ENCODE data around the gene OSBPL3. TPM values are rescaled to one million over a fixed set of nuclear protein-coding genes. Genes with fewer than 3 reads are reported as not detected.

The OSBPL3 gene
- total RNA-seq (1 to 10 TPM; 1.1 to 8.4 (median 3.4) TPM), polyA plus RNA-seq (1 to 10 TPM; 1.7 to 3.5 (median 1.8) TPM)
- long read RNA-seq, donor 1 = 0 reads
- long read RNA-seq, donor 2 = 0 reads
- long read RNA-seq, donor 3 = 0 reads
- long read RNA-seq, donor 4, partial matches to known transcripts = 0 of 1 reads
- long read RNA-seq, donor 4, other reads (novel, unspliced or antisense) = 1 of 1 reads
- long read RNA-seq, donor 5, partial matches to known transcripts = 0 of 1 reads
- long read RNA-seq, donor 5, other reads (novel, unspliced or antisense) = 1 of 1 reads
- long read RNA-seq, donor 6, partial matches to known transcripts = 1 of 1 reads
- long read RNA-seq, donor 6, other reads (novel, unspliced or antisense) = 0 of 1 reads
- long read RNA-seq, donor 7 = 0 reads
- long read RNA-seq, donor 8 = 0 reads
- long read RNA-seq, donor 9 = 0 reads
- long read RNA-seq, donor 10 = 0 reads

DNA sequence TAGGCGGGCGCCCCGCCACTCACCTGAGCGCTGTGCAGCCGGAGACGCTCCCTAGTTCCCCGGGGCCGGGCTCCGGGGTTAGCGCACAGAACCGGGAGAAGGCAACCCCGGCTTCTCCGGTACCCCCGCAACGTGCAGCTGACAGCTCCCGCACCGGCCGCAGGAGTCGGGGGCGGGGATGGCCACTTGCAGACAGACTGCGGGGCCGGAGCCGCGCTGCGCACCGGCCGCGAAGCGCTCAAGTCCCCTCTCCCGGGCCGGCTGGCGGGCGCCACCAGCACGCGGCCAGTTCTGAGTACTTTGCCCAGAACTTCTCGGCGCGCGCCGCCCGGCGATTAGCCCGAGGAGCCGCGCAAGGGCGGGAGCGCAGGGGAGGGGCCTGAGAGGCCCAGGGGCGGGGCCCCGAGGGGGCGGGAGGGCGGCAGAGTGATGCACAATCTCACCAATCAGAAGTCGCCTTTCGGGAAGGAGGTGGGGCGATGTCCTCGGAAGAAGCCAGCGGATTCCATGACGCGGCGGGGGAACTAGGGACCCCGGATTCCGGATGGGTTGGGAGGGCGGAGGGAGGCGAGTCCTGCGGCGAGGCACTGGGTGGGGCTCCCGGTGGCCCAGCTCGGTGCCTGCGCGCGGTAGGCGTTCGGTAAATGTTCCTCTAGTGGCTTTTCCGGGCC is at the start of gene OSBPL3:
Gene OSBPL3 (minus strand): TSS at position 316 of the 671 bp plus-strand sequence. CDS start 87,706 bp downstream, outside the sequence.
- Histone ChIP-seq H3K27ac (peak within 1 kb of the TSS in 4 of 5 donors; percentile 33 to 86 (median 51)), H3K4me3 (peak within 1 kb of the TSS in 3 of 4 donors; percentile 15 to 54 (median 21)), H3K4me1 (replicated peaks in 1 of 2) (peaks cover 7 to 26% of the 10 kb centered on the region in 2 donors), H3K9me3 (replicated peaks in 1 of 3) (no peaks in the 10 kb centered on the region), H3K27me3 (no peaks in the 10 kb centered on the region), H3K36me3 (replicated peaks in 1 of 2) (no peaks in the 10 kb centered on the region)
- intact Hi-C loops (cut with DNase I) = loop anchor here in 1 of 2 donors (10.0 kb wide), 2 partner anchors 85 to 155 kb away; no protein-coding TSS in a partner anchor
- TF ChIP-seq POLR2A (IDR thresholded peaks at IDR 0.05) (peak in 1 of 2 donors; percentile 60), CTCF (IDR thresholded peaks at IDR 0.05) (no peak)
- DNase-seq = peak; percentile 87 to 95 (median 94)
- 0 to 1% (median 0%) methylated on average over 31 to 73 of the region's 73 CpGs for WGBS, 4 donors

DNA sequence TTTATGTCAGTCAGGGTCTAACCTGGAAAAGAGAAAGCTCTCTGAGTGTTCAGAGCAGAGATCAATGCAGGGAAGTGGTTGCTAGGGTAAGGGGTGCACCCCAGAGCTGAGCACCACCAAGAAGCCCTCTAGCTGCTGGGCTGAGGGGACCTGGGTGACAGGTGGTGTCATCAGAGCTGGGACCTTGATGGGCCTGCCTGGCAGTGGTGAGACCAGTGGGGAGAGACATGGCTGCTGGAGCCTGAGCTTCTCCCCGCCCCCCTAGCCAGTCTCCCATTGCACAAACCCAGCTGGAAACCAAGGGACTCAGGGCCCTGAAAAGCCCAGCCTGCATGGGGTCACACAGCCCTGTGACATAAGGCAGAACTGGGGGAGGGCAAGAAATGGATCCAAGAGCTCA is 49.1 kb upstream of the OSBPL3 start:
- H3K36me3 ChIP-seq (replicated peaks in 1 of 2) = no peaks in the 10 kb centered on the region
- H3K4me3 ChIP-seq = no peak overlapping the region
- H3K4me1 ChIP-seq (replicated peaks in 1 of 2) = no peaks in the 10 kb centered on the region
- WGBS, 4 donors = 86 to 100% (median 96%) methylated on average over 1 of the region's 1 CpG; no CpG with 5 or more reads in 1 of the 4 donors
- TF ChIP-seq CTCF (IDR thresholded peaks at IDR 0.05) (no peak), POLR2A (IDR thresholded peaks at IDR 0.05) (no peak)
- no peak overlapping the region for H3K27ac ChIP-seq
- H3K27me3 ChIP-seq = no peaks in the 10 kb centered on the region
- no peak for DNase-seq
- H3K9me3 ChIP-seq (replicated peaks in 1 of 3) = no peaks in the 10 kb centered on the region
- intact Hi-C loops (cut with DNase I) = no loop called here

DNA sequence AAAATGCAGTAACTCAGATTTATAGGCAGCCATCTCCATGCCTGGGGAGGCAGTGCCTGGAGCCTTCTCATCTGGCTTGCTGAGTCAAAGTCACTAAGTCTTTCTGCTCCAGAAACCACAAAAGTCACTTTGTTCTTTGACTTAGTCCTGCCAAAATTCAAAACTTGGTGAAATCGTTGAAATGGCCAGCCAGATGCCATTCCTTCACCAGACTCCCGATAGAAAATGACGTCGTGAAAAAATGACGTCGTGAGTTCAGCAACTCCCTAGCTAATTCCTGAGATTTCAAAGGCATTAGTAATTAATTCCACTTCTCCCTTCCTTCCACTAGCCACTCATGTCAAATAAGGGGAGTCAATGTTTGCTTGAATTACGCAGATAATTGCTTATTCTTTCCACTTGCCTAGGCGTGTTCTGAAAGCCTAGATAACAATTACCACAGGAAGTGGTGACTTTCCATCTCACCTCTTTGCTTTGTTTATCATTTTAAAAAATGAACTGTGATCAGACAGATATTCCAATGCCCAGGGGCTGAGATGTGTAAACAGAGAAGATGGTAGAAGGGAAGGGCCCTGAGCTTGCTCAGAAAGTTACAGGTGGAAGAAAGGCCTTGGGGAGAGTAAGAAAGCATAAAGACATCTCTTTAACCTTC is 48.5 kb upstream of the OSBPL3 start:
- WGBS, 4 donors = 46 to 71% (median 55%) methylated on average over 8 of the region's 8 CpGs

More for the DNA sequence above, 48.5 kb upstream of the OSBPL3 start:
- H3K9me3 ChIP-seq (replicated peaks in 1 of 3) = no peaks in the 10 kb centered on the region
- intact Hi-C loops (cut with DNase I) = no loop called here
- TF ChIP-seq CTCF (IDR thresholded peaks at IDR 0.05) (no peak), POLR2A (IDR thresholded peaks at IDR 0.05) (no peak)
- H3K27me3 ChIP-seq = no peaks in the 10 kb centered on the region
- no peak overlapping the region for H3K27ac ChIP-seq
- H3K4me1 ChIP-seq (replicated peaks in 1 of 2) = no peaks in the 10 kb centered on the region
- no peak for DNase-seq
- no peak overlapping the region for H3K4me3 ChIP-seq
- no peaks in the 10 kb centered on the region for H3K36me3 ChIP-seq (replicated peaks in 1 of 2)
